Ectodermal cell (in vitro differentiated cells): ENCODE data around the gene POLD2. TPM values are rescaled to one million over a fixed set of nuclear protein-coding genes. Genes with fewer than 3 reads are reported as not detected.
"Not testable (repeated sequence)": the region's sequence is repeated elsewhere in the genome, so short reads cannot be mapped to it uniquely, and the experiment has no call there.

Experiments
- H3K27ac ChIP-seq: 2 replicates; pipeline ENCODE4 v1.7.0; 2013; ENCODE audit warnings: mild to moderate bottlenecking, low read depth, low read length; ENCODE audit not compliant: insufficient read depth, poor library complexity, severe bottlenecking
- H3K27me3 ChIP-seq: 2 replicates; pipeline ENCODE4 v1.7.0; 2013; ENCODE audit warnings: mild to moderate bottlenecking, low read length; ENCODE audit not compliant: insufficient read depth, control insufficient read depth, poor library complexity, severe bottlenecking
- H3K36me3 ChIP-seq: one replicate; pipeline ENCODE4 v1.7.0; 2013; ENCODE audit warnings: low read length; ENCODE audit not compliant: control insufficient read depth, insufficient read depth
- H3K4me1 ChIP-seq: one replicate; pipeline ENCODE4 v1.7.0; 2013; ENCODE audit warnings: low read length; ENCODE audit not compliant: control insufficient read depth, insufficient read depth
- H3K4me3 ChIP-seq: 2 replicates; pipeline ENCODE4 v1.7.0; 2013; ENCODE audit warnings: low read depth, low read length, control low read depth; ENCODE audit not compliant: insufficient read depth
- H3K9me3 ChIP-seq: 2 replicates; pipeline ENCODE4 v1.7.0; 2013; ENCODE audit warnings: mild to moderate bottlenecking, low read length, moderate library complexity; ENCODE audit not compliant: control insufficient read depth
- WGBS, 2 experiments: methylation state at CpG; one replicate each; pipeline ENCODE4 v1.1.7; 2013; ENCODE audit warnings: missing lambda C conversion rate in 2 of 2; 5-methylcytosine and 5-hydroxymethylcytosine counted together
- polyA plus RNA-seq, 4 experiments: library from polyadenylated mRNA; stranded (reverse); fragments of 50-300 nt; gene quantifications; one replicate each; pipeline ENCODE4 v1.2.3, GENCODE V29; 2013

POLD2 gene
- polyA plus RNA-seq (2013, experiment 1 of 4), result 138 TPM
- polyA plus RNA-seq (2013, experiment 2 of 4), result 135 TPM
- 113 TPM for polyA plus RNA-seq (2013, experiment 3 of 4)
- polyA plus RNA-seq (2013, experiment 4 of 4), result 117 TPM

- no peak within 1 kb of the TSS for H3K27ac ChIP-seq
Measured at GRCh38 chr7:44123190-44124003, at the start of gene POLD2. TSS of gene POLD2 (minus strand) at chr7:44123548. CDS start at chr7:44122053, 1,495 bp downstream.

GRCh38 chr7:44172803-44173424 is 49.6 kb upstream of the POLD2 start:
- 94 to 100% methylated on average over 6 of the region's 6 CpGs for WGBS, 2 experiments
- Histone ChIP-seq H3K36me3 (no peaks in the 10 kb centered on the region), H3K9me3 (no peaks in the 10 kb centered on the region), H3K4me3 (no peak overlapping the region), H3K27ac (no peak overlapping the region), H3K4me1 (peaks cover 7% of the 10 kb centered on the region), H3K27me3 (no peaks in the 10 kb centered on the region)

More at GRCh38 chr7:44123190-44124003, at the start of gene POLD2:
- WGBS, 2 experiments, result 0% methylated on average over 86 of the region's 86 CpGs
- H3K9me3 ChIP-seq, result no peaks in the 10 kb centered on the region
- H3K4me3 ChIP-seq, result peak within 1 kb of the TSS; percentile 81
- peaks cover 7% of the 10 kb centered on the region for H3K36me3 ChIP-seq
- H3K4me1 ChIP-seq, result peaks cover 3% of the 10 kb centered on the region
- peaks cover 13% of the 10 kb centered on the region for H3K27me3 ChIP-seq

DNA sequence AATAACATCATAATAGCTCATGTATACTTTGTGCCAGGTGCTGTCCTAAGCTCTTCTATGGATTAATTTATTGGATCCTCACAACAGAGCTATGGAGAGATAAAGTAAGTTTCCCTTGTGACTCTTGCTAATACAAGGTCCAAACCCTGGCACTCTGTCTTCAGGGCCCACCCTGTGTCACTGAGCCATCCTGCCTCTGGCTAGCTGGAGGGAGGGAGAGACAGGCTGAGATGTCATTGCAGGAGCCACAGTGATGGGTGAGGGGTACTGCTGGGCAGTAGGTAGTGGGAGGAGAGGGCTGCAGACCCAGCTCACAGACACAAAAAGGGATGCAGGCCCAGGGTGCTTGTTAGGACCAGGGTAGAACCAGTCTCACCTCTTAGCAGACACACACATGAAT is 49.0 kb upstream of the POLD2 start:
- no peaks in the 10 kb centered on the region for H3K36me3 ChIP-seq

GRCh38 chr7:44171901-44172300 is 48.6 kb upstream of the POLD2 start:
- H3K27me3 ChIP-seq, H3K9me3 ChIP-seq, H3K36me3 ChIP-seq, H3K4me1 ChIP-seq, H3K4me3 ChIP-seq, H3K27ac ChIP-seq: not testable (repeated sequence)
- 95% methylated on average over 9 of the region's 9 CpGs for WGBS, 2 experiments

More for the DNA sequence above, 49.0 kb upstream of the POLD2 start:
- no peak overlapping the region for H3K4me3 ChIP-seq
- H3K4me1 ChIP-seq, result peaks cover 2% of the 10 kb centered on the region
- no peak overlapping the region for H3K27ac ChIP-seq
- H3K9me3 ChIP-seq, result no peaks in the 10 kb centered on the region
- H3K27me3 ChIP-seq, result no peaks in the 10 kb centered on the region

DNA sequence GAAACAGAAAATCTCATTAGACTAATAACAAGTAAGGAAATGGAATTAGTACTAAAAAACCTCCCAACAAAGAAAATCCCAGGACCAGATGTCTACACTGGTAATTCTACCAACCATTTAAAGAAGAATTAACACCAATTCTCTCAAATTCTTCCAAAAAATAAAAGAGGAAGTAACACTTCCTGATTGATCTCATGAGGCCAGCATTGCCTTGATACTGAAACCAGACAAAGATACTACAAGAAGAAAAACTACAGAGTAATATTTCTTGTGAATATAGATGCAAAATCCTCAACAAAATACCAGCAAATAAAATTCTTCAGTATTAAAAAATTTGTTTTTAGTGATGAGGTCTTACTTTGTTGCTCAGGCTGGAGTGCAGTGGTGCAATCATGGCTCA is 44.6 kb upstream of the POLD2 start:
- H3K9me3 ChIP-seq, result no peaks in the 10 kb centered on the region
- H3K27ac ChIP-seq, result no peak overlapping the region
- H3K36me3 ChIP-seq, result no peaks in the 10 kb centered on the region
- peaks cover 11% of the 10 kb centered on the region for H3K4me1 ChIP-seq
- H3K27me3 ChIP-seq, result no peaks in the 10 kb centered on the region
- no peak overlapping the region for H3K4me3 ChIP-seq

DNA sequence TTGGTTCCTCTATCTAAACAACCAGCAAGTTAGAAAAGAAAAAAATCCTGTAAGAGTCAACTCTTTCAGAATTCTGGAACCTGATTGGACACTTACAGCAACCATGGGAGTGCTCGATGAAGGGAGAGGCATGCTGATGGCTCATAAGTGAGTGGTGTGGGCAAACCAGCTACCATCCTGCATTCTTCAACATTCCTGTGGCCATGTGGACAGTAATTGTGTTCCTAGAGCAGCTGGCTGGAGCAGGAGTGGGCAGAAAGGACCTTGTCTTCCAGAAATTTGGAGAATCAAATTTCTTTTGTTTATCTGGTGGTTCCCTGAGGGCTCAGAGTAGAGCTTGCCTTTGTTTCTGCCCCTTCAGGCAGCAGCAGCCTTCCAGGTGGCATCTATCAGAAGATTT is 40.2 kb upstream of the POLD2 start:
- H3K4me1 ChIP-seq, result peaks cover 12% of the 10 kb centered on the region
- H3K36me3 ChIP-seq, result no peaks in the 10 kb centered on the region
- H3K27me3 ChIP-seq, result no peaks in the 10 kb centered on the region
- no peak overlapping the region for H3K27ac ChIP-seq
- no peak overlapping the region for H3K4me3 ChIP-seq
- 67 to 77% methylated on average over 1 of the region's 1 CpG for WGBS, 2 experiments
- H3K9me3 ChIP-seq, result no peaks in the 10 kb centered on the region

GRCh38 chr7:44162785-44163395 is 39.5 kb upstream of the POLD2 start:
- H3K27ac ChIP-seq, result no peak overlapping the region
- WGBS, 2 experiments, result 91% methylated on average over 1 of the region's 1 CpG

DNA sequence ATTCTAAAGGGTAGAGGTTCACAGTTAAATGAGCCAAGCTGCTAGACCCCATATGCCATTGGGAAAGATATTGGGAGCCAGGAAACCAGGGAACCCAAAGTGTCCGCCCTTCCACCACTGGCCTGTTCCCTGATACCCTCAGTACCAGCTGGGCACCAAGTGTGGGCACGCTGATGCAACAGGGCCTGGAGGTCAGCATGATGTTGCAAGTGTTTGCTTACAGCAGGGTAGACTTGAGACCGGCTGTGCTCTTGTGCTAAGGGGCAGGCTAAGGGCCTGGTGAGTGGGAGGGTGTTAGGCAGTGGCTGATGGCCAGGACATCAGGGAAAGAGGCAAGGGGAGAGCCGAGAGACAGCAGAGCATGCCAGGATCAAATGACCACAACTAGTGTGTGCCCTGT is 38.8 kb upstream of the POLD2 start:
- Histone ChIP-seq H3K4me1 (peaks cover 12% of the 10 kb centered on the region), H3K36me3 (no peaks in the 10 kb centered on the region), H3K27me3 (no peaks in the 10 kb centered on the region), H3K4me3 (no peak overlapping the region), H3K27ac (no peak overlapping the region), H3K9me3 (no peaks in the 10 kb centered on the region)
- WGBS, 2 experiments, result 92 to 96% methylated on average over 4 of the region's 4 CpGs

More at GRCh38 chr7:44162785-44163395, 39.5 kb upstream of the POLD2 start:
- no peak overlapping the region for H3K4me3 ChIP-seq
- peaks cover 12% of the 10 kb centered on the region for H3K4me1 ChIP-seq
- no peaks in the 10 kb centered on the region for H3K9me3 ChIP-seq
- no peaks in the 10 kb centered on the region for H3K27me3 ChIP-seq
- no peaks in the 10 kb centered on the region for H3K36me3 ChIP-seq

- Histone ChIP-seq H3K4me3 (no peak overlapping the region), H3K9me3 (no peaks in the 10 kb centered on the region), H3K36me3 (no peaks in the 10 kb centered on the region), H3K27ac (no peak overlapping the region), H3K27me3 (no peaks in the 10 kb centered on the region), H3K4me1 (peaks cover 12% of the 10 kb centered on the region)
- WGBS, 2 experiments, result 97 to 99% methylated on average over 2 of the region's 2 CpGs
Measured at GRCh38 chr7:44161371-44161770, 38.0 kb upstream of the POLD2 start.
